Mammary epithelial cell (primary cell): ENCODE results near the gene RUNX1.

Experiments
- EZH2 ChIP-seq: IDR thresholded peaks from 2 replicates; pipeline ENCODE4 v1.6.1; 2012; ENCODE audit warnings: low read length, inconsistent platforms, borderline replicate concordance
- TF ChIP-seq, protein P1 (sequence below), 2 donors: IDR thresholded peaks in 1 of 2; conservative IDR thresholded peaks in 1 of 2; 2 replicates each; pipeline ENCODE4 v1.5.1; 2011 to 2012; ENCODE audit warnings: inconsistent platforms in 2 of 2, low read length in 2 of 2, mild to moderate bottlenecking in 2 of 2, control low read depth in 1 of 2, low read depth in 1 of 2; ENCODE audit not compliant: insufficient read depth in 1 of 2; ENCODE audit errors: extremely low read depth in 1 of 2

DNA sequence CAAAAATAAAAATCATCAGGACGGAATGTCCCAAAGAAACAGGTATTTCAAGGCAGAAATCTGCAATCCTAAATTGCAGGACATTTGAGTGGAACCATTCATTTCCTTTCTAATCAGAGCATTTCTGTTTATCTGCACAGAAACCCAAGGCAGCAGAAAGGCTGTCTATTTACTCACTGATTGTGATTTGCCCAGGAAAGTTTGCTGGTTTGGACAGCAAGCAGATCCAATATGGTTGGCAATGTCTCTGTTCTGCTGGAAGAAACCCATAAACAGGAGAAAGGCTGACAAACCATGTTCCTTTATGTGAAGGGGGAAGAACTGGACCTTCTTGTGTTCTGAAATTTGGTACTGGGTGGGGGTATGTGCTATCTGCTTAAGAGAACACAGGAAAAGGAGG is 260.2 kb downstream of the RUNX1 start:
- TF ChIP-seq, protein P1, sequence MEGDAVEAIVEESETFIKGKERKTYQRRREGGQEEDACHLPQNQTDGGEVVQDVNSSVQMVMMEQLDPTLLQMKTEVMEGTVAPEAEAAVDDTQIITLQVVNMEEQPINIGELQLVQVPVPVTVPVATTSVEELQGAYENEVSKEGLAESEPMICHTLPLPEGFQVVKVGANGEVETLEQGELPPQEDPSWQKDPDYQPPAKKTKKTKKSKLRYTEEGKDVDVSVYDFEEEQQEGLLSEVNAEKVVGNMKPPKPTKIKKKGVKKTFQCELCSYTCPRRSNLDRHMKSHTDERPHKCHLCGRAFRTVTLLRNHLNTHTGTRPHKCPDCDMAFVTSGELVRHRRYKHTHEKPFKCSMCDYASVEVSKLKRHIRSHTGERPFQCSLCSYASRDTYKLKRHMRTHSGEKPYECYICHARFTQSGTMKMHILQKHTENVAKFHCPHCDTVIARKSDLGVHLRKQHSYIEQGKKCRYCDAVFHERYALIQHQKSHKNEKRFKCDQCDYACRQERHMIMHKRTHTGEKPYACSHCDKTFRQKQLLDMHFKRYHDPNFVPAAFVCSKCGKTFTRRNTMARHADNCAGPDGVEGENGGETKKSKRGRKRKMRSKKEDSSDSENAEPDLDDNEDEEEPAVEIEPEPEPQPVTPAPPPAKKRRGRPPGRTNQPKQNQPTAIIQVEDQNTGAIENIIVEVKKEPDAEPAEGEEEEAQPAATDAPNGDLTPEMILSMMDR (conservative IDR thresholded peaks at IDR 0.05 in 1 of 2, IDR thresholded peaks at IDR 0.05 in 1 of 2; ENCODE audit: extremely low read depth in 1 of 2, insufficient read depth in 1 of 2, low read depth in 1 of 2, low read length in 2 of 2): no peak
- no peak for TF ChIP-seq EZH2
